IMR-90 (cell line): ENCODE results near the gene SLC29A3.

Experiments
- BHLHE40 ChIP-seq: fragments of 150-350 bp; IDR thresholded peaks from 2 replicates; pipeline ENCODE4 v1.6.1; 2016; ENCODE audit warnings: mild to moderate bottlenecking, low read depth, low read length
- CEBPB ChIP-seq: IDR thresholded peaks from 2 replicates; pipeline ENCODE4 v1.6.1; 2012; ENCODE audit warnings: low read depth, low read length, improper control_type of control experiment
- MAFK ChIP-seq: IDR thresholded peaks from 2 replicates; pipeline ENCODE4 v1.6.1; 2012; ENCODE audit warnings: low read depth, low read length, improper control_type of control experiment
- MXI1 ChIP-seq: IDR thresholded peaks from 2 replicates; pipeline ENCODE4 v1.6.1; 2012; ENCODE audit warnings: low read depth, mild to moderate bottlenecking, low read length, moderate library complexity, borderline replicate concordance
- POLR2A ChIP-seq: IDR thresholded peaks from 2 replicates; pipeline ENCODE4 v1.6.1; 2012; ENCODE audit warnings: mild to moderate bottlenecking, low read depth, low read length
- RAD21 ChIP-seq: IDR thresholded peaks from 2 replicates; pipeline ENCODE4 v1.6.1; 2012; ENCODE audit warnings: low read length, improper control_type of control experiment
- TF ChIP-seq, protein P1 (sequence below): conservative IDR thresholded peaks from 2 replicates; pipeline ENCODE4 v1.5.1; 2012; ENCODE audit warnings: mild to moderate bottlenecking, low read depth, low read length, improper control_type of control experiment
- TF ChIP-seq, protein P2 (sequence below): fragments of 150-350 bp; IDR thresholded peaks from 2 replicates; pipeline ENCODE4 v1.6.1; 2017; ENCODE audit warnings: mild to moderate bottlenecking, antibody characterized with exemption, low read length, low read depth

DNA sequence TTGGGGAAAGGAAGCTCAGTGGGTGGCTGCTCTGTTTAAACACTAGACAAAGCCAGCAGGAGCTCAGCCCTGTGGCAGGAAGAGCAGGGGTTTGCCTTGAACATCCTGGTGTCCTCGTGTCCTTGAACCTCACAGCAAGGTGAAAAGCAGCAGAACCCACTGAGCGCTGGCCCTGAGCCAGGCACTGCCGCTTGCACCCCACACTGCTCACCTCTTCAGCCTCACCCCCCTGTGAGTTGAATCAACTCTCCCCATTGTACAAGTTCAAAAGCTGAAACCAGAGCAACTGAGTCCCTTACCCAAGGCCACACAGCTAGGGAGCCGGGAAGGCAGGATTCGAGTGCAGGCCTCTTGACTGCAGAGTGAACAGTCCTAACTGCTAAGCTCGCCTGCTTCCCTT lies 32.0 kb downstream of the SLC29A3 start:
- TF ChIP-seq, protein P1, sequence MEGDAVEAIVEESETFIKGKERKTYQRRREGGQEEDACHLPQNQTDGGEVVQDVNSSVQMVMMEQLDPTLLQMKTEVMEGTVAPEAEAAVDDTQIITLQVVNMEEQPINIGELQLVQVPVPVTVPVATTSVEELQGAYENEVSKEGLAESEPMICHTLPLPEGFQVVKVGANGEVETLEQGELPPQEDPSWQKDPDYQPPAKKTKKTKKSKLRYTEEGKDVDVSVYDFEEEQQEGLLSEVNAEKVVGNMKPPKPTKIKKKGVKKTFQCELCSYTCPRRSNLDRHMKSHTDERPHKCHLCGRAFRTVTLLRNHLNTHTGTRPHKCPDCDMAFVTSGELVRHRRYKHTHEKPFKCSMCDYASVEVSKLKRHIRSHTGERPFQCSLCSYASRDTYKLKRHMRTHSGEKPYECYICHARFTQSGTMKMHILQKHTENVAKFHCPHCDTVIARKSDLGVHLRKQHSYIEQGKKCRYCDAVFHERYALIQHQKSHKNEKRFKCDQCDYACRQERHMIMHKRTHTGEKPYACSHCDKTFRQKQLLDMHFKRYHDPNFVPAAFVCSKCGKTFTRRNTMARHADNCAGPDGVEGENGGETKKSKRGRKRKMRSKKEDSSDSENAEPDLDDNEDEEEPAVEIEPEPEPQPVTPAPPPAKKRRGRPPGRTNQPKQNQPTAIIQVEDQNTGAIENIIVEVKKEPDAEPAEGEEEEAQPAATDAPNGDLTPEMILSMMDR = no peak
- TF ChIP-seq, protein P2, sequence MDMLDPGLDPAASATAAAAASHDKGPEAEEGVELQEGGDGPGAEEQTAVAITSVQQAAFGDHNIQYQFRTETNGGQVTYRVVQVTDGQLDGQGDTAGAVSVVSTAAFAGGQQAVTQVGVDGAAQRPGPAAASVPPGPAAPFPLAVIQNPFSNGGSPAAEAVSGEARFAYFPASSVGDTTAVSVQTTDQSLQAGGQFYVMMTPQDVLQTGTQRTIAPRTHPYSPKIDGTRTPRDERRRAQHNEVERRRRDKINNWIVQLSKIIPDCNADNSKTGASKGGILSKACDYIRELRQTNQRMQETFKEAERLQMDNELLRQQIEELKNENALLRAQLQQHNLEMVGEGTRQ = no peak
- TF ChIP-seq POLR2A (no peak), CEBPB (no peak), MAFK (no peak), RAD21 (no peak), BHLHE40 (no peak), MXI1 (no peak)
